GM18873 (cell line): ENCODE results near the gene NNAT.
"Not testable (repeated sequence)": the region's sequence is repeated elsewhere in the genome, so short reads cannot be mapped to it uniquely, and the experiment has no call there.

Experiments
- ATAC-seq: cut with Tn5 transposase; IDR thresholded peaks from one replicate; pipeline ENCODE4 v1.9.1; 2021; ENCODE audit warnings: mild to moderate bottlenecking, moderate library complexity, moderate number of reproducible peaks; ENCODE audit not compliant: unreplicated experiment, low FRiP score

The NNAT gene

GRCh38 chr20:37538003-37538402 is 17.0 kb downstream of the NNAT start:
- no peak for ATAC-seq

- ATAC-seq: no peak
Observed at GRCh38 chr20:37539424-37539823, 18.4 kb downstream of the NNAT start.

- no peak for ATAC-seq
Observed at GRCh38 chr20:37540001-37540400, 19.0 kb downstream of the NNAT start.

- ATAC-seq: not testable (repeated sequence)
Observed at GRCh38 chr20:37540838-37541237, 19.8 kb downstream of the NNAT start.

GRCh38 chr20:37541326-37541725 is 20.3 kb downstream of the NNAT start:
- no peak for ATAC-seq

GRCh38 chr20:37542281-37542680 is 21.2 kb downstream of the NNAT start:
- ATAC-seq: no peak

- no peak for ATAC-seq
Observed at GRCh38 chr20:37543828-37544227, 22.8 kb downstream of the NNAT start.

GRCh38 chr20:37544386-37544785 is 23.3 kb downstream of the NNAT start:
- ATAC-seq: no peak

GRCh38 chr20:37545516-37545915 is 24.5 kb downstream of the NNAT start:
- no peak for ATAC-seq

GRCh38 chr20:37547912-37548311 is 26.9 kb downstream of the NNAT start:
- no peak for ATAC-seq

- ATAC-seq: not testable (repeated sequence)
Observed at GRCh38 chr20:37550101-37550920, 29.3 kb downstream of the NNAT start.

GRCh38 chr20:37551660-37552059 is 30.6 kb downstream of the NNAT start:
- not testable (repeated sequence) for ATAC-seq

- ATAC-seq: no peak
Observed at GRCh38 chr20:37552415-37552814, 31.4 kb downstream of the NNAT start.

- ATAC-seq: not testable (repeated sequence)
Observed at GRCh38 chr20:37554721-37555298, 33.8 kb downstream of the NNAT start.

- ATAC-seq: no peak
Observed at GRCh38 chr20:37556538-37556937, 35.5 kb downstream of the NNAT start.

GRCh38 chr20:37558306-37558705 is 37.3 kb downstream of the NNAT start:
- no peak for ATAC-seq

GRCh38 chr20:37558779-37559178 is 37.7 kb downstream of the NNAT start:
- no peak for ATAC-seq

- ATAC-seq: no peak
Observed at GRCh38 chr20:37559312-37560027, 38.4 kb downstream of the NNAT start.

GRCh38 chr20:37560629-37561028 is 39.6 kb downstream of the NNAT start:
- ATAC-seq: no peak

- no peak for ATAC-seq
Observed at GRCh38 chr20:37562695-37563480, 41.8 kb downstream of the NNAT start.

GRCh38 chr20:37564016-37564387 is 43.0 kb downstream of the NNAT start:
- ATAC-seq: no peak
